Measurements from ENCODE around the gene KIAA0930. TPM values are rescaled to one million over a fixed set of nuclear protein-coding genes. Genes with fewer than 3 reads are reported as not detected.

Gene KIAA0930
- total and polyA plus RNA-seq, 10 donors: 32.6 to 93.1 (median 58.1) TPM

GRCh38 chr22:45217345-45217744 is 23.3 kb downstream of the KIAA0930 start:
- Histone ChIP-seq H3K27ac (no peak overlapping the region), H3K4me1 (peaks cover 3 to 68% (median 31%) of the 10 kb centered on the region in 6 donors), H3K9me3 (no peaks in the 10 kb centered on the region), H3K36me3 (peaks cover 0 to under 1% (median 0%) of the 10 kb centered on the region in 6 donors), H3K4me3 (no peak overlapping the region), H3K27me3 (replicated peaks in 1 of 7) (no peaks in the 10 kb centered on the region)
- 93 to 97% (median 96%) methylated on average over 6 of the region's 6 CpGs for WGBS, 5 donors
- intact Hi-C loops (cut with DNase I; ENCODE audit: low total_unique reads): no loop called here
- DNase-seq: no peak
- TF ChIP-seq POLR2A (IDR thresholded peaks at IDR 0.05) (no peak), POLR2AphosphoS5 (IDR thresholded peaks at IDR 0.05) (no peak), CTCF (IDR thresholded peaks at IDR 0.05 in 8 of 11, conservative IDR thresholded peaks at IDR 0.05 in 3 of 11) (no peak)

GRCh38 chr22:45216133-45217003 is 24.3 kb downstream of the KIAA0930 start:
- TF ChIP-seq POLR2A (IDR thresholded peaks at IDR 0.05) (no peak), POLR2AphosphoS5 (IDR thresholded peaks at IDR 0.05) (no peak), CTCF (IDR thresholded peaks at IDR 0.05 in 8 of 11, conservative IDR thresholded peaks at IDR 0.05 in 3 of 11) (no peak)
- no peaks in the 10 kb centered on the region for H3K27me3 ChIP-seq (replicated peaks in 1 of 7)
- peaks cover 0 to 10% (median 3%) of the 10 kb centered on the region in 6 donors for H3K36me3 ChIP-seq
- DNase-seq: peak; percentile 54
- H3K4me1 ChIP-seq: peaks cover 3 to 67% (median 27%) of the 10 kb centered on the region in 6 donors
- H3K27ac ChIP-seq: no peak overlapping the region
- WGBS, 5 donors: 68 to 85% (median 73%) methylated on average over 22 of the region's 22 CpGs
- H3K9me3 ChIP-seq: no peaks in the 10 kb centered on the region
- intact Hi-C loops (cut with DNase I; ENCODE audit: low total_unique reads): no loop called here
- no peak overlapping the region for H3K4me3 ChIP-seq

GRCh38 chr22:45212992-45213751 is 27.5 kb downstream of the KIAA0930 start:
- Histone ChIP-seq H3K4me1 (peaks cover 3 to 54% (median 24%) of the 10 kb centered on the region in 6 donors), H3K9me3 (no peaks in the 10 kb centered on the region), H3K27me3 (replicated peaks in 1 of 7) (no peaks in the 10 kb centered on the region), H3K4me3 (peak overlapping the region in 3 of 8 donors; percentile 12 to 39 (median 25)), H3K36me3 (peaks cover 0 to 42% (median 8%) of the 10 kb centered on the region in 6 donors), H3K27ac (peak overlapping the region in 5 of 8 donors; percentile 33 to 75 (median 66))
- 48 to 65% (median 49%) methylated on average over 18 to 22 of the region's 22 CpGs for WGBS, 5 donors
- TF ChIP-seq POLR2AphosphoS5 (IDR thresholded peaks at IDR 0.05) (peak in 1 of 3 donors; percentile 23), POLR2A (IDR thresholded peaks at IDR 0.05) (no peak), CTCF (IDR thresholded peaks at IDR 0.05 in 8 of 11, conservative IDR thresholded peaks at IDR 0.05 in 3 of 11) (no peak)
- intact Hi-C loops (cut with DNase I; ENCODE audit: low total_unique reads): no loop called here
- DNase-seq: peak; percentile 76

All from spleen (tissue), 11 donors.